NK-92 treated with Interleukin-12 subunit alpha and Interleukin-12 subunit beta, amount 100 ng/mL, for 24 hours (cell line): ENCODE results near the gene PLD1.
"Not testable (repeated sequence)": the region's sequence is repeated elsewhere in the genome, so short reads cannot be mapped to it uniquely, and the experiment has no call there.

Experiments
- DNase-seq: peaks from one replicate; lab custom pipeline; 2025; lab: John Stamatoyannopoulos, UW

Gene PLD1

DNA sequence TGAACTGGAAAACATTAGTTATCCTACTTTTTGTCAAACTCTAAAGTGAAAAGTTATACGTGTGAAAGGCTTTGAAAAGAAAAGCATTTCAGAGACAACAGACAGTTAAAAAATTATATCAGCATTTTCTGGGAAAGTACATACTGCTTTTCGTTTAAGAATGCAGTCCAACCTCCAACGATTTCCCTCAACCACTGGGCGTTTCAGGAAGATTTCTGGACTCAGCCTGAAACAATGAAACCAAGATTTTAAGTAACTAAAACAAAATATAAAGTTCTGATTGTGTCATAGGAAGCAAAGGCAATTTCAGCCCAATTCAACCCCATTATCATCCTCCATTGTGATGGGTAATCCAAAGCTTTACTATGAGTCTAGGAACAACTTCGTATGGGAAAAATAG is 110.7 kb downstream of the PLD1 start:
- no peak for DNase-seq

DNA sequence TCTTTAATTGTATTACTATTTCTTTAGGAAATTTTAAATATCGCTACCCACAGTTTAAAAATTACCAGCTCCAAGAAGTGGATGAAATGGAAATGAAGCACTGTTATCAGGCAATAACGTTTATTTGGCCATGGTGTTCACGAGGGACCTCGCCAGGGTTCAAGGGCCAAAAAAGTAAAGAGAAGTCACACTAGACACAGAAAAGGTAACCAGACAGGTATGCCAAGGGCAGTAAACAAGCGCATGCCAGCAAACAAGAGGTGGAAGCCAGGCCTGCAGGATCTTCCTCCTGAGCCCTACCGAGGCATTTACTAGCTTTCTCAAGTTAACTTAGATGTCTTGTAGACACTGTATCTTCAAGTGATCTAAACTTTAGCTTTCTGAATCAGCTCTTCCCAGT is 113.5 kb downstream of the PLD1 start:
- DNase-seq = no peak

DNA sequence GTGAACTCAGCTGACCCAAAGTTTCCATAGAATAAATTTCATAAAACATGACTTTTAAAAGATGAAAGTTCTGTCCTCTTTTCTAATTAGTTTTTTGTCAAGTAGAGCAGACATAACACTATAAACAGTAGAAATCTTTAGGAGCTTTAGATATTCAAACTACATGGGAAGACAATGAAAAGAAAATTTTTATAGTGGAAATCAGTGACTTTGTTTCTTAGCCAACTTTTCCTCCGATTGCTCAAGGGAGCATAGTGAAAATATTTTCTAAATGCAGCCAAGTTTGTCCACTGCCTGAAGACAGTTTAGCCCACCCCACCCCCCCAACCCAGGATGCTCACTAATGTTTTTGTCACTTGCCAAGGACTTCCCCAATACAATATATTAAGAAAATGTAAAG is 114.9 kb downstream of the PLD1 start:
- DNase-seq = no peak

DNA sequence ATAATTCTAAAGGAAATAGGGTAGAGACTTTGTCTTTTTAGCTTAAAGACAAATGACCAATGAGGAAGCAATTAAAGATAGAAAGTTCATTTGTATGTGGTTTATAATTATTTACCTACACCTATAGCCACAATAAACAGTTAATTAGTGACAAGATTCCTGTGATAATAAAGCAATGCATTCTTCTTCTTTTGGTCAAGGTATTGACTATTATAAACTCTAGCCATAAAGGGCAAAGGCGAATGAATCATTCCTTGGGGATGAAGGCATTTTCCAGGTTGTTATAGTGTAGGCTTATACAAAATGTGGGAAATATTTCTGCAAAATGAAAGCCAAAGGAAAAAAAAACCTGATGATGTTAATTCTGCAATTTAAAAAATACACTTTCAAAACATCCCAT is 115.4 kb downstream of the PLD1 start:
- no peak for DNase-seq

DNA sequence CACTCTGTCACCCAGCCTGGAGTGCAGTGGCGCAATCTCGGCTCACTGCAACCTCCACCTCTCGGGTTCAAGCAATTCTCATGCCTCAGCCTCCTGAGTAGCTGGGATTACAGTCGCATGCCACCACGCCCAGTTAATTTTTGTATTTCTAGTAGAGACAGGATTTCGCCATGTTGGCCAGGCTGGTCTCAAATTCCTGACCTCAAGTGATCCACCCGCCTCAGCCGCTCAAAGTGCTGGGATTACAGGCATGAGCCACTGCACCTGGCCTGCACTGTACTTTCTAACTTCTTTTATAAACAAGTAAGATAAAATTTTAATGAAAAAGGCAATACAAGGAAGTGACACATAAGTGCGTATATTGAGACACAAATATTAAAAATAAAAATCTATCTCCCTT is 117.7 kb downstream of the PLD1 start:
- DNase-seq = not testable (repeated sequence)

DNA sequence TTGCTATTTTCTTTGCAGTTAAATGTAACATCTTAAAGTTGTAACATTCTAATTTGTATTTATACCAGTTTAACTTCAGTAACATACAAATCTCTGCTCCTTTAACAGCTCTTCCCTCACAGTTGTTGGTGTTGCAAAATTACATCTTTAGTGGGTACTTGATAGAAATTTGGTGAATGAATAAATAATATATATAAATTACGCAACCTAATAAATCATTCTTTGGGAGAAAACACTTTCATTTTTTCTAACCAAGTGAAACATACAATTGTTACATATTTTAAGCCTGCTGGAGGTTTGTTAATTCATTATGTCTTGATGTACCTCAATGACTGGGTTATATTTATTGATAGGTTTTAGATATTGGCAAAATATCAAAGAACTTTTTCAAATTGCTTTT is 118.8 kb downstream of the PLD1 start:
- DNase-seq = no peak

DNA sequence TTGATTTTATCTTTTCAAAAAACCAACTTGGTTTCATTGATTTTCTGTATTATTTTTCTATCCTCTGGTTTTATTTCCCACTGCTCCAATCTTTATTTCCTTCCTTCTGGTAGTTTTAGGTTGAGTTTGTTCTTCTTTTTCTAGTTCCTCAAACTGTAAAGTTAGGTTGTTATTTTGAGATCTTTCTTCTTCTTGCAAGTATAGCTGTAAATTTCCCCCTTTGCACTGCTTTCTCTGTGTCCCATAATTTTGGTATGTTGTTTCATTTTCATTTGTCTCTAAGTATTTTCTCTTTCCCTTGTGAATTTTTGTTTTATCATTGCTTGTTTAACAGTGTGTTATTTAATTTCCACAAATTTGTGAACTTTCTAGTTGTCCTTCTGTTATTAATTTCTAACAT is 120.0 kb downstream of the PLD1 start:
- DNase-seq = no peak

DNA sequence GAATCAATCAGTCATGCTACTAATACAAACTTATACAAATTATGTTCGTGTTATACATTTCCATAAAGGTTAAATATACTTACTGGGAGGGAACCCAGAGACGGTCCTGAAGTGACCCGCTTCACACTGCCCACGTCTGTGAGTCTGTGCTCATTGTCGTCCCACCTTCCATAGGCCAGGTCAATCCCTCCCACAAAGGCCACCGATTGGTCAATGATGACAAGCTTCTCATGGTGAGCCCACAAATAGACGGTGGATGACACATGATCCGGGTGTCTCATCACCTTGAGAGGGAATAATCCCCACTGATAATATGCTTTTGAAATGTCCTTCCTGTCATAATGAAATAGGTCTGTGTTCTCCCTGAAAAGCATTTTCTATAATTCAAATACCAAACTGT is 121.7 kb downstream of the PLD1 start:
- DNase-seq = no peak

DNA sequence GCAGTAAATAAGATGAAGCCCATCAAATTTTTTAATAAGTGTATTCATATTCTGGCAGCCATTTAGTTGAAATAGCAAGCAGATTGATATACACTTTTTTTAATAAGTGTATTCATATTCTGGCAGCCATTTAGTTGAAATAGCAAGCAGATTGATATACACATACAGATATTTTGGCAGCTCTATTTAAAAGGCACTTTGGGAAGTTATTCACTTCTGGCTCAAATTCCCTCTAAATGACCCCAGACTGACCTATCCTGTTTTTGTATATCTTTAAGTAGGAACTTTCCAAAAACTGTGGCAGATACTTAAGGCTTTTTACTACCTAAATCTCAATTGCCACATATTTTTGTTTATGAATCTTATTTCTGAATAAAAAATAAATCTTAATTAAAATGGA is 122.3 kb downstream of the PLD1 start:
- no peak for DNase-seq

DNA sequence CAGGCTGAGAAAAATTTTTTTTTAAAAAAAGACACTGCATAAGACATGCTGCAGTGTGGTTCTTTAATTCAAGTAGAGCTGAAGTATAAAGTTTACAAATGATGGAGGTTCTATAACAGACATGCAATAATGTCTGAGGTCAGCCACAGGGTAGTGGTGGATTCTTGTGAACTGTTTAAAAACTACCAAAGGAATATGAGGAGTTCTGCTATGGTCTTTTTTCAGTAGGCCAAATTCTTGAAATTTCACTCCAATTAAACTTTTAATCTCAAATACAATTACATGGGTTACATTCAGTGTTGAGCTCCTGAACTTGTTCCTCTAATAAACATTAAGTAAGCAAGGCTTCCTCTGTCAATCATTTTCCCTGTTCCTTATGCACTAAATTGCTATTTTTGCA is 122.7 kb downstream of the PLD1 start:
- DNase-seq = no peak

DNA sequence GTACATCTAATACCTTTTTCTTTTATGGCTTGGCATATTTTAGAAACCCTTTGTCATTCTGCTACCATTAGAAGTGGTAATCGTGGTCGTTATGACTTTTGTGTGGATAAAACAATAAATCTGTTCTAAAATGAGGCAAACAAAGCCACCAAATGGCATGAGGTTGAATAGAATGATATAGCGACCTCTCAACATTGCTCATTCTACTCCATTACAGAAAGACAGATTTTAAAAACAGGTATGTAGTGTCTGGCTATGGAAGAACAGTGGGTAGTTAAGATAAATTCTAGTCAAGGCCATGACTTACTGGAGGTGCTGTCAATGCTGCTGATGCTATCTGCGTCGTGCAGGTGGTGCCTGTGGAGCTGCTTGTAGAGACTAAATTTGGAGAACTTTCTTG is 123.2 kb downstream of the PLD1 start:
- no peak for DNase-seq

DNA sequence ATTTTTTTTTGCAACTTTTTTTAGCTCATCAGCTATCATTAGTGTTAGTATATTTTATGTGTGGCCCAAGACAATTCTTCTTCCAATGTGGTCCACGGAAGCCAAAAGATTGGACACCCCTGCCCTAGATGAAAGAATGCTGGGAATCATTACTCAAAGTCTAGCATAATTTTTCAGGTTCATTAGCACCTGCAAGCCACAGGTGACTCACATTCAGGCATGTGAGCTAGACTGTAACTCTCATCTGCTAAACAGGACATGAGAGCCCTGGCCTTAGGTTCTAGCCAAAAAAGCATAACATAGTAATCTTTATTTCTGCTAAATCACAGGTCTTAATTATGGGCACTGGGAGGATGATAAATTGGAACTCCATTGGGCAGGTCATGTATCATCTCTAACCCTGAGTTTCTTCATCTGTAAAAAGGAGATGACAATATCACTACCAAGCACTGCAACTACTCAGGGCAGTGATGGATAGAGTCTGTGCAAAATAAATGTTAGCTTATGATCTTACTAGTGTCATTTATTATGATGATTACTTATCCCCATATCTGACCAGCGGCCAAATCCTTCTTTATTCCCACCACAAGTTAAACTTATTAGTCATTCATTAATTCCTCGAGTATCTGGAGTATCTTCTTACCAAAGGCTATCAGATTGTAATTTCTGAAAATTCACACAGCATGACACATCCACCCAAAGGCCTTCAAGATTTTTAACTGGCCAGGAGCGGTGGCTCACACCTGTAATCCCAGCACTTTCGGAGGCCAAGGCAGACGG is 125.0 kb downstream of the PLD1 start:
- DNase-seq = no peak

DNA sequence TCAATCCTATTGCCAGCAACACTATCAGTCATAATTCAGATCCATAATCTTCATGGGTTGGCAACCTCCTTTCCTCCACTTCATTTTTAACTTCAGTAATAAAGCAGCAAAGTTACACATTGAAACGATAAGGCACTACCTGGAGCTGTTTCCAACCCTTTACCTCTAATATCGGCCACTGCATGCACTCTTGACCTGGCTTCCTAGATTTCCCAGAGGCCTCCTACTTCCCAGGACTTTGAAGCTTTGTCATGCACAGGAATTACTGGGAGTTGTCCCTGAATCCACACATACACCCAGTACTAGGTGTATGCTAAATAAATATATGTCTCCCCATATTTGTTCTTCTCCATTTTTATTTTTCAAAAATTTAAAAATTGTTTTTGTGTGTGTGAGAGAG is 126.1 kb downstream of the PLD1 start:
- no peak for DNase-seq

DNA sequence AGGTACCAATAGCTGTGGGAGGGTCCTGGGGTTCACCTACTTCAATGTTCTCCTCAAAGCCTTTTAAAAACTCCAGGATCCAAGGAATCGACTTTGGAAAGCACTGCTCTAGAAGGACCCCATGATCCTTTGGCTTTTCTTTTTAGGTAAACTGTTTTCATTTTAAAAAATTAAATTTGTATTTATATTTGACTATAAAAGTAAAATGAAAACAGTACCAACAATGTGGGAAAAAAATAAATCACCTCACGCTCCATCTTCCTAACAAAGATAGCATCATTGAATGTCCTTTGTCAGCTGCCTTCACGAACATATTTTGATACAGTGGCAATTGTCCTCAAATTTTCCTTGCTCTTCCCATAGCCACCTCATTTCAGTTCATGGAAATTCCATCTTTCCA is 127.5 kb downstream of the PLD1 start:
- DNase-seq = no peak

DNA sequence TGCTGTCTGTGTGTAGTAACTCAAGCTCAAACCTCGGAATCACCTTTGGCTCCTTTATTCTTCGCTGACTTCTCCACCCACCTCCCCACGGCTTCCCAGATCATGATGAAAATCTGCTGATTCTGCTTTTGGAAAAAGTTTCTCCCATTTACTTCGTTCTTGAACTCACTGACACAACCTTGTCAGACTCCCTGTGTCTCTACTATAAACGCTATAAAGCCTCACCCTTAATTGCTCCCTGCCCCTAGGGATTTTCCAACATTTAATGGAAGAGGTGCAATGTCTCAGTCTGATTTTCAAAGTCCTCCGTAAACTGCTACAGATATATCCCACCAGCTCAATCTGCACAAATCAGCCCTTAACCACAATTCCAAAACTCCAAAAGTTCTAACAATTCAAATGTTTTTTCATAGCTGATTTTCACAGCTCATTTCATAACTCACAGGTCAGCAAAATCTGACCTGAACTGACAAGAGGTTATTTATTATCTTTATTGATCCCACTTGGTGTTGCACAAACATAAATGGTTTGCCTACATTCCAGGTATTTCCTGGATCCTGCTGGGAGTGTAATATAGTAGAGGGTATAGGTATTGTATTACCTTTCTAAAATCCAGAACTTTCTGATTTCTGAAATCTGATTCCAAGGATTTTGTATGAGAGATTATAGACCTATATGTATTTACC is 129.4 kb downstream of the PLD1 start:
- DNase-seq = no peak

DNA sequence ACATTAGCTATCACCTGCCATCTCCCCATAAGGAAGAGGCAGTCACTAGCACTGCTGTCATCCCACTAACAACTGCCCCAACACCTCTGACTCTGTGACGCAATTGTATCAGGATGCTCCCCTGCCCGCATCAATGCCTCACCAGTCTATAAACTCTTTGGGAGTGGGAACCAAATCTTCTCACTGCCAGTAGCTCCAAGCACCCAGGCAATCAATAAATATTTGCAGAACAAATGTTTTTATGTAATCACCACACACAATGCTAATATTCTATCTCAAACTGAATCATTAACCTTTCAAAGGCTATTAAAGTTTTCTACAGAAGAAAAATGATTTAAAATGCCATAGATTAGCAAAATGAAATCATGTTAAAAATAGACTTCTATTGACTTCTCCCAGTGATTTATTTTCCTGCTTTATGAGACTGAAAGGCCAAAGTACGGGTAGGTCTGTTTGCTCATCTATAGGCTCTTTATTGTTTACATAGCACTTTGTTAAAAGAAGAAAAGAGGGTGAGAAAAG is 131.3 kb downstream of the PLD1 start:
- no peak for DNase-seq

DNA sequence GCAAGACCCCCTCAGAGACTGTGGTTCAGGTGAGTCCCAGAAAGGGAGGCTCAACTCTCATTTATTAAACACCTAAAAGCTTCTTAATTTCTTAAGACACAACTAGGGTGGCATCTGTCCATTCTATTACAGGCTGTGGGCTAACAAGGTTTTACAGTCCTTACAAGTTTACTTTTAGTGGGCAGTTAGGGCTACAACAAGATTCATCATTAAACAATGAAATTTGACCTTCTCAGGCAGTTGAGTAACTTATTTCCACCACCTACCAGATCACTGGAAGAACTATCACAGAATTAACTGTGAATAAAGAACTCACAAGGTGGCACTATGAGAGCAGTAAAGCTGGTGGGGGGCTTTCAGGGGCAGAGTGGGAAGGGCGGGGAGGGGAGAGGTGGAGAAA is 132.6 kb downstream of the PLD1 start:
- DNase-seq = no peak

DNA sequence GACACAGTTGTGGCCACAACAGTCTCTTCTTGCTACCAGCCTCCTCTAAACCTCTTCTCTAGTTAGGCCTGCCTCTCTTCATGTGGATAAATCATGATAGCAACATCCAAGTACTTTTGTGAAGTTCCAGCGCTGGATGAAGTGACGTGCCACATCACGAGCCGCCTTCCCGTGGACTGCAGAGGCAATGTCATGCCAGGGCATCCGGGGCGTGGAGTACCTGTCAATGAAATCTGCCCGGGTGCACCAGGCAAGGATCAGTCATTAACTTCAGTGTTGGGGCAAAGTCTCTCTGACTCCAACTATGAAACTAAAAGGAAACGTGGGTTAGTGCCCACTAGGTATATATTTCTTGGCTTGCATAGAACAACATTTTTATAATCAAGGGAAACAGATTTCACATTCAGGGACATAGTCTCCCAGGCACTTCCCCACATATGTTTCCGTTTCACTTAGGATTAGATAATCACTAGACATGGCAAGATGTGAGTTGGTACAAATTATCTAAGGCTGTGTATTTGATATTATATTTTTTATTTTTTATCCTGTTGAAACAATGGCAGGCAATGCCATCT is 133.6 kb downstream of the PLD1 start:
- DNase-seq = no peak

DNA sequence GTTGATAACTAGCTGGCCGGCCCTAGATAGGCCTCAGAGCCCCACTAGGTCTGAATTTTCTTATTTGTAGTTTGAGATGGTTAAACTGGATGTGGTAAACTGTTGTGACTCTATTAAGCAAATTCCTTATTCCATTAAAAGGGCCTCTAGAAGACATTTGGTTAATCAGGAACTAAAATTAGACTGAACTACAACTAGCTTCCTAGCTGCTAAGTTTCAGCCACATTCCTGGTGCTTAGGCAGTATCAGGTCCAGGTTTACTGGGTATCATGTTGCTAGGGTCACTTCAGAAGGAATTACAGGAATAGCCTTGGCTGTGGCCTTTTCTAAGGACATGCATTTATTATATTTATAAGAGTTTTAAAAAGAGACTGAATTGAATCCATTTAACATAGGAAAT is 136.3 kb downstream of the PLD1 start:
- no peak for DNase-seq

DNA sequence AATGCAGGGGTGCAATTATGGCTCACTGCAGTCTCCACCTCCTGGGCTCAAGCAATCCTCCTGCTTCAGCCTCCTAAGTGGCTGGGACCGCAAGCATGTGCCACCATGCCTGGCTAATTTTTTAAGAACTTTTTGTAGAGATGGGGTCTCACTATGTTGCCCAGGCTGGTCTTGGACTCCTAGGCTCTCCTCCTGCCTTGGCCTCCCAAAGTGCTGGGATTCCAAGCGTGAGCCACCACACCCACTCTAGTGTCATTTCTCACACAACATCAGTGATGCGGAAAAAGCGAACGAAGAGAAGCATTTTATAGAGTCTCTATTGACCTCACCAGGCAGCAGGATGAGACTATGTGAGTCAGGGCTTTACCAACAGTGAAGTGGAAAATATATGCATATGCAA is 137.7 kb downstream of the PLD1 start:
- DNase-seq = no peak

DNA sequence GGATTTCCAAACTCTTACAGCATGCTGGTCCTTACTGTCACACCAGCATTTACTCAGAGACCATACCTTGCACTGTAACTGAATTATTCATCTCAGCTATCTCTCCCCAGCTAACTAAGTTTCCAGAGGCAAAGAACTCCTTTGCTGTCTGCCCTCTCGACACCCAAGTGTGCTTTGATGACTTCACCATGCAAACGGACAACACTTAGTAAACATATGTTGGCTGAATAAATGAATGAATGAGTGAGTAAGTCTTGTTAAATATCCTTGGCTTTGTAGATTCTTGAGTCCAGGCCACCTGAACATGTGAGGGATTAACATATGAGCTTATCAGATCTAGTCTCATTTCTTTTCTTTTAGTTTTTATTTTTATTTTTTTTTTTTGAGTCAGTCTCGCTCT is 138.2 kb downstream of the PLD1 start:
- no peak for DNase-seq

DNA sequence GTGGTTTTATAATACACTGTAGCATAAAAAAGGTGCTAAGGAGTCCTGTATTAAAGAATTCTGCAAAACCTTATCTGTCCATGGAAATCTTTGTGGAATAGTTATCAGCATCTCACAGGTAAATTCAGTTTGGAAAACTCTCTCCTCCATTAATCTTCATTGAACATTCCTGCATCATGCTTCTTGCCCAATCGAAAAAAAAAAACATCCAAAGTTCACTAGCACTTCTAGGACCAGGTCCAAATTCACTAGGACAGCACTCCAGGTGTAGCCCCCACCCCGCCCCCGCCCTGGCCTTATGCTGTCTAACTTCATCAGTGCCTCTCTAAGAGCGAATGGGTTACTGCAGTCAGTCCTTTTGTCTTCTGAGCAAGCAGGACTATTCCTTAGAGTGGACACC is 138.6 kb downstream of the PLD1 start:
- DNase-seq = no peak

DNA sequence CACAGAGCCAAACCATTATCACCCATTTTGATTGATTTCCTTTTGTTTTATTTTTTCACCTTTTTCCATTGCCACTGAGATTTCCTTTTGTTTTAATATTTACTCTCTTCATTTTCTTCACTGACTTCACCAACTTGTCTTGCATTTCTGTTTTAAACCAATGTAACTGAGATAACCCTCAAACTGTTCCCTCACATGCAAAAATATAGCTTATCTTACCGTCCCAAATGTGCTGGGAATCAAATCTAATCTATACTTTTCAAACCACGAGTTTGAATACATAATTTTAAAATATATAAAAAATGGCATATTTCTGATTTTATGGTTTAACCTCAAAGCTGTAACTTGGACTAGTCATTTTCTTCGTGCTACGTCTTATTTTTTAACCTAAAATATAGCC is 143.8 kb downstream of the PLD1 start:
- no peak for DNase-seq
